ES-I3 (cell line): Measurements from ENCODE around the gene ZNF770.
"Not testable (repeated sequence)": the region's sequence is repeated elsewhere in the genome, so short reads cannot be mapped to it uniquely, and the experiment has no call there.

Source experiments
- H3K36me3 ChIP-seq: 2 replicates; pipeline ENCODE4 v1.6.1; 2013; ENCODE audit warnings: mild to moderate bottlenecking, low read length, control low read depth, moderate library complexity; ENCODE audit not compliant: insufficient read depth
- H3K4me1 ChIP-seq: 2 replicates; pipeline ENCODE4 v1.6.1; 2013; ENCODE audit warnings: mild to moderate bottlenecking, control low read depth, low read length; ENCODE audit not compliant: insufficient read depth
- H3K9ac ChIP-seq: 2 replicates; pipeline ENCODE4 v1.6.1; 2013; ENCODE audit warnings: low read depth, mild to moderate bottlenecking, low read length, moderate library complexity
- H3K9me3 ChIP-seq: 2 replicates; pipeline ENCODE4 v1.6.1; 2013; ENCODE audit warnings: mild to moderate bottlenecking, low read length, moderate library complexity; ENCODE audit not compliant: control insufficient read depth, insufficient read depth

The ZNF770 gene

GRCh38 chr15:34944936-34945335, 43.2 kb downstream of the ZNF770 start:
- Histone ChIP-seq H3K9me3 (no peaks in the 10 kb centered on the region), H3K36me3 (peaks cover 13% of the 10 kb centered on the region), H3K9ac (no peak overlapping the region), H3K4me1 (no peaks in the 10 kb centered on the region)

DNA sequence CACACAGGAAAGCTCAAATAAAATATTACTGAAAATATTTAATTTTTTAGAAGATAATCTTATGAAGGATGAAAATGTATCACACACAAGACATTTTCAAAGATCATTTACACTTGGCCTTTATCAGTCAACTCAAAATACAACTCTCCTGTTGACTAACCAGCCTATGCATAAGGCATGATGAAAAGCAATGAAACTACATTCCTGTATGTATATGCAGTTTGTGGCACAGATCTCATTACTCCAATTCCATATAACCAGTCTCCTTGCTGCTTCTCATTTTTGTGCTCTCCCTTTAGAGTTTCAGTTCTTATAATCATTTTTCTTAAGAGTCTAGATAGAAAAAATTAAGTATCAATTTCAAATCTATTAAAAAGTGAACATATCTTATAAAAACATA, 44.4 kb downstream of the ZNF770 start:
- peaks cover 13% of the 10 kb centered on the region for H3K36me3 ChIP-seq
- H3K9me3 ChIP-seq = no peaks in the 10 kb centered on the region

GRCh38 chr15:34943264-34943663, 44.8 kb downstream of the ZNF770 start:
- not testable (repeated sequence) for H3K9me3 ChIP-seq, H3K4me1 ChIP-seq, H3K9ac ChIP-seq
- H3K36me3 ChIP-seq = peaks cover 13% of the 10 kb centered on the region

More for the DNA sequence above, 44.4 kb downstream of the ZNF770 start:
- no peak overlapping the region for H3K9ac ChIP-seq
- H3K4me1 ChIP-seq = no peaks in the 10 kb centered on the region

GRCh38 chr15:34942363-34942762, 45.7 kb downstream of the ZNF770 start:
- H3K9ac ChIP-seq = no peak overlapping the region
- H3K9me3 ChIP-seq = no peaks in the 10 kb centered on the region
- peaks cover 9% of the 10 kb centered on the region for H3K36me3 ChIP-seq
- no peaks in the 10 kb centered on the region for H3K4me1 ChIP-seq

DNA sequence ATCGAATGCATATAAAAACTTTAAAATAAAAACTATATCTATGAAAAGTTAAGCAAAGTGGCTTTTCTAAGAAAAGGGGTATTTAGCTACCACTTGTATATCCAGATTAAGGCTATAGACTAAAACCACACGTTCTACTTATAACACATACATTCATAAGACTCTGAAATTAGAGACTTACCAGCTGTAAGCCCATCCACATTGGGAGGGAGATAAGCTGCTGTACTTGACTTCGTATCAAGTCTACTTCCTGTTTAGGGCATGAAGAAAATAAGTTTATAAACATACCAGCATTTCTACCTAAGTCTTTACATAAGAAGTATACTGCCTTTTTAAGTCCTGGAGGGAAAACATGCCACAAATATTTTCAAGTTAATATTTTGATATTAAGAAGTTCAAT, 46.3 kb downstream of the ZNF770 start:
- Histone ChIP-seq H3K9me3 (no peaks in the 10 kb centered on the region), H3K36me3 (peaks cover 9% of the 10 kb centered on the region), H3K9ac (no peak overlapping the region), H3K4me1 (no peaks in the 10 kb centered on the region)

DNA sequence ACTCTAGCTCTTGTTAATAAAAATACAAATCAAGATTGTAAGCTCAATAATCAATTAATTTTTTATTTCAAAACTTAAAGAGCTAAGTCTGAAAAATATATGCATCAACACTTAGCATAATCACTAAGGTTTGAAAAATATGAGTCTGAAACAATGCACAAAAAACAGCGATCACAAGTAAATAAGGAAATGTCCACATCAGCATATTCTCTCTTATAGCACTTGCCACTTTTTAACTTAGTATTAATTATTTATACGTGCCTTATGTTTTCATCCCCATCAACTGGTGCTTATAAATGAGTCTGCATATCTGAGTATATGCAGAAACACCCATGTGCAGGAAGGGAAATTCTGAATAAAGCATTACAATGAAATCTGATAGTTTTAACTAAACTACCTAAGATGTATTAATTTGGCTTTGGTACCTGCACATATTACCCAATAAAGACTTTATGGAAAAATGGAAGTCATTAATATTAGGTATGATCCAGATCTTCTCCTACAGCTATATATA, 46.8 kb downstream of the ZNF770 start:
- Histone ChIP-seq H3K36me3 (peaks cover 9% of the 10 kb centered on the region), H3K4me1 (no peaks in the 10 kb centered on the region), H3K9me3 (no peaks in the 10 kb centered on the region), H3K9ac (no peak overlapping the region)

DNA sequence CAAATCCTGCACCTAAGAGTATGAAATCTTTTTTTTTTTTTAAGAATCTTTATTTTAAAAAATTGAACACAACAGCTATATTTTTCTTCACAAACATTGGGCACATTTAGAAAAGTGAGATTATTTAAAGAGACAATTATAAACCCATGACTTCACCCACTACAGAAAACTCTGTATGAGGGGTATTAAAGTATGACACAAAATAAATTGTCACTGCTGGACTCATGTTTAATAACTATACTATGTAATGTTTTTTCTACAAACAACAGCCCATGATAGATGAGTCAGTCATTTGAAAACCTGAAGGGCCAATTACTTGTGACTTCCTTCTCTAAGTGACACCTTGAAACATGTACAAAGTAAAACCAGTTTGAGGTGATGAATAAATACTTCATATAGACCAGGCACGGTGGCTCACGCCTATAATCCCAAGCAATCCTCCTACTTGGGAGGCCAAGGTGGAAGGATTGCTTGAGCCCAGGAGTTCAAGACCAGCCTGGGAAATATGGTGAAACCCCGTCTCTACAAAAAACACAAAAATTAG, 54.6 kb downstream of the ZNF770 start:
- Histone ChIP-seq H3K9me3 (no peaks in the 10 kb centered on the region), H3K36me3 (peaks cover 21% of the 10 kb centered on the region), H3K9ac (no peak overlapping the region)

DNA sequence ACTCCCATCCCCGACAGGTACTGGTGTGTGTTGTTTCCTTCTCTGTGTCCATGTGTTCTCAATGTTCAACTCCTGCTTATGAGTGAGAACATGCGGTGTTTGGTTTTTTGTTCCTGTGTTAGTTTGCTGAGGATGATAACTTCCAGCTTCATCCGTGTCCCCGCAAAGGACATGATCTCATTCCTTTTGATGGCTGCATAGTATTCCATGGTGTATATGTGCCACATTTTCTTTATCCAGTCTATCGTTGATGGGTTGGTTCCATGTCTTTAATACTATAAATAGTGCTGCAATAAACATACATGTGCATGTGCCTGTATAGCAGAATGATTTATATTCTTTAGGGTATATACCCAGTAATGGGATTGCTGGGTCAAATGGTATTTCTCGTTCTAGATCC, 59.7 kb downstream of the ZNF770 start:
- H3K9ac ChIP-seq, H3K9me3 ChIP-seq, H3K4me1 ChIP-seq: not testable (repeated sequence)
- H3K36me3 ChIP-seq = peaks cover 23% of the 10 kb centered on the region

More for the DNA sequence above, 54.6 kb downstream of the ZNF770 start:
- no peaks in the 10 kb centered on the region for H3K4me1 ChIP-seq
